ENCODE results near the gene OOSP4B.

- no peak for TF ChIP-seq CEBPB (IDR thresholded peaks at IDR 0.05)
- TF ChIP-seq RAD21 (IDR thresholded peaks at IDR 0.05; ENCODE audit: low read depth) = no peak
- TF ChIP-seq EGR1 (IDR thresholded peaks at IDR 0.05) = no peak
- no peak for TF ChIP-seq USF1 (IDR thresholded peaks at IDR 0.05)
- no peak for TF ChIP-seq EP300 (IDR thresholded peaks at IDR 0.05; ENCODE audit: borderline replicate concordance)
- no peak for TF ChIP-seq TAF1 (IDR thresholded peaks at IDR 0.05; ENCODE audit: low read depth)
Measured at GRCh38 chr11:59992425-59992824, 24.6 kb upstream of the OOSP4B start.
